Stimulated activated CD4-positive, alpha-beta T cell treated with anti-CD3 and anti-CD28 coated beads, Interleukin-2, amount 100 ng/mL, for 4 hours (primary cell): ENCODE measurements around the gene KNDC1.

ENCODE experiments used
- DNase-seq: peaks from one replicate; pipeline ENCODE4 v3.0.0-alpha.2; 2020; ENCODE audit warnings: low read depth

KNDC1 gene

DNA sequence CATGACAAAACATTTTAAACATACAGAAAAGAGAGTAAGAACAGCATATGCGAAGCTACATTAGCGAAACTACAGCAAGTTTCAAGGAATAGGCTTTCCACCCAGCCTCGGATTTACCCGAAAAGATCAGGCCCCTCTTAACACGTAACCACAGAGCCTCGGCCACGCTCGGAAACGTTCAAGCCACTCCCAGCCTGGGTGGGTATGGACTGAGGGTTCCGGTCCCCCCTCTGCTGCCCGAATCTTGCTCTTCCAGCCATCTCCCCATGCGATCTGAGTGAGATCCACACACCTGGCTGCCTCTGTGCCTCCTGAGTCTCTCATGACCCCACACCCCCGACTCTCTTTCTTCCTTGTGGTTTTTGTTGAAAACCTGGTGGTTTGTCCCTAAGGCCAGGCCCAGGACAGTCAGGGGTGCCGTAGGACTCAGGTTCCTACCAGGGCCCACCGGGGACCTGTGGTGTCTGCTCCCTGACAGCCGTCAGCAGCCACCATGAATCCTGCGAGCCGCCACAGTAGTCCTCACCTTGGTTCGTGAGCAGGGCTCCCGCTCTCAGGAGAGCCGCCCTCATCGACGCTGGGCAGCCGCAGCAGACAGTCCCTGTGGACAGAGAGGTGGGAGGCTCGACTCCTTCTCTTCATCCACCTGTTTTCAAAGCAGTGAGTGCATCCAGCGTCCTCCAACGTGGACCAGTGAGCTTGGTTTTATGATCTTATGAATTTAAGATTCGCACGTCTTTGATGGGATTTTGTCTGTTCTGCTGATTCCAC lies 18.5 kb downstream of the KNDC1 start:
- no peak for DNase-seq

- no peak for DNase-seq
Observed at GRCh38 chr10:133179128-133179520, 19.1 kb downstream of the KNDC1 start.

GRCh38 chr10:133179651-133180050 lies 19.6 kb downstream of the KNDC1 start:
- DNase-seq, result no peak

DNA sequence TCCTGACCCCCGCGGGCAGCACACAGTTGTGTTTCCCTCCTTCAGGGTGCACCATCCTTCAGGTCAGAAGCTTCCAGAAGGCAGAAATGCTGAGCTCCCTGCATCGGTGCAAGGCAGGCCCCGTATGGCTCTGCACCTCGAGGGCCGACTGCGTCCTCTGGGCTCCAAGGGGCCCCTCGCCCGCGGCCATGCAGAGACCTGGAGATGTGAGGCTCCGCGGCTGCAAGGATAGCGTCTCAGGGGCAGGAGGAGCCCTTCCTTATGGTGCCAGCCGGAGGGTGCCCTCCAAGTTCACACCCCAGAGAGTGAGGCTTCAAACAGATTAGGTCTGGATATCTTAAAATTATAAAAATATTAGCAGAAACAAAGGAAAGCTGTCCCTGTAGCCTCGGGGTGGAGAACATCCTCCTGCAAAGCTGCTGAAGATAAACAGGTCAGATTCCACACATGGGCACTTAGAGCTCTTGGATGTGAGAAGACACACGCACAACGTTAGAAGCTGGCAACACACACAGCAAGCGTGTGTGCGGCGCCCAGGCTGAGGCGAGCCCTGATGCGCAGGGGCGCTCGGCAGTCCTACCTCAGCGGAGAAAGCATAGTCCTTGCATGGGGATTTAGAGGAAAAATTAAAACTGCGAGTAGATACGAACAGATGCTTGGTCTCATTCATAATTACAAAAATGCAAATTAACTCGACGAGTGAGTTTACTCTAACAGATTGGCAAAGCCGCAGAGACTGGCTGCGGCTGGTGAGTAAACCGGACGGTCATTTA lies 20.4 kb downstream of the KNDC1 start:
- DNase-seq, result no peak

- no peak for DNase-seq
Observed at GRCh38 chr10:133180965-133181639, 21.1 kb downstream of the KNDC1 start.

- DNase-seq, result no peak
Observed at GRCh38 chr10:133182190-133182589, 22.2 kb downstream of the KNDC1 start.

GRCh38 chr10:133182791-133183645 lies 23.0 kb downstream of the KNDC1 start:
- DNase-seq, result no peak

GRCh38 chr10:133183646-133184378 lies 23.8 kb downstream of the KNDC1 start:
- DNase-seq, result no peak

DNA sequence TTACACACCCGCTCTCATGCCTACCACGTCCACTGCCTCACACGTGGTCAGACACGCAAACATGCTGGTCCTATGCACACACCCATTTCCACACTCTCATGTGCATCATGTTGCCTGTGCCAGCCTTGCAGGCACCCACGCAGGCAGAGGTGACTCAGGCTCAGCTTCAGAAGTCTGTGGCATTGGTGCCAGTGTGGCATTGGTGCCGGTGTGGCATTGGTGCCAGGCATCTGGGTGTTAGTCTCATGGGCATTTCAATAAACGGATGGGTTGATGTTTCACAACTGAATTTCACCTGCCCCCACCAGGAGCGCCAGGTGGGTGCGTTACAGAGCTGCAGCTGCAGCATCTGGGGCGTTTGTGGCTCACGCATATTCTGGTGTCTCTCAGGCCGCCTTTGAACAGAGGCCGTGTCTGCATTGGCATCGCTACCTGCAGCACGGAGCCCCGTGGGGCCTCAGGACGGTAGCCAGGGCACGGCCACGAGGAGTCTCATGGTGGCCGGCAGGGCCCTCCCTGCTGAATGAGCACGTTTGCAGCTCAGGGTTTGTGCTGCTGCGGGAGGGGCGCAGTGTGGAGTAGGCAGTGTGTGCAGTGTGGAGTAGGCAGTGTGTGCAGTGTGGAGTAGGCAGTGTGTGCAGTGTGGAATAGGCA lies 24.7 kb downstream of the KNDC1 start:
- DNase-seq, result no peak

DNA sequence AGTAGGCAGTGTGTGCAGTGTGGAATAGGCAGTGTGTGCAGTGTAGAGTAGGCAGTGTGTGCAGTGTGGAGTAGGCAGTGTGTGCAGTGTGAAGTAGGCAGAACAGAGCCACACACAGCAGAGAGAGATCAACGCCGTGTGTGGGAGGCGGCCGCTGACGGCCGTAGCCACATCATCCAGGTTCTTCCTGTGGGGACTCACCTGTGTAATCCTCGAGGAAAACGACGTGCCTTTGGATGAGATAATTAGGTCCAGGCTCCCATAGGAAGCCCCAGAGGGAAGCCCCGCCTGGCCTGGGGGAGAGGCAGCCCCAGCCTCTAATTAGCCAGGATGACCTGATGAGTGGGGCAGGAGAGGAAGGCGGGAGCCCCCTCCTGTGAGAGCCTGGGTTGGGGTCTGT lies 25.4 kb downstream of the KNDC1 start:
- DNase-seq, result no peak

GRCh38 chr10:133185916-133186315 lies 25.9 kb downstream of the KNDC1 start:
- no peak for DNase-seq

GRCh38 chr10:133186416-133187090 lies 26.5 kb downstream of the KNDC1 start:
- no peak for DNase-seq

DNA sequence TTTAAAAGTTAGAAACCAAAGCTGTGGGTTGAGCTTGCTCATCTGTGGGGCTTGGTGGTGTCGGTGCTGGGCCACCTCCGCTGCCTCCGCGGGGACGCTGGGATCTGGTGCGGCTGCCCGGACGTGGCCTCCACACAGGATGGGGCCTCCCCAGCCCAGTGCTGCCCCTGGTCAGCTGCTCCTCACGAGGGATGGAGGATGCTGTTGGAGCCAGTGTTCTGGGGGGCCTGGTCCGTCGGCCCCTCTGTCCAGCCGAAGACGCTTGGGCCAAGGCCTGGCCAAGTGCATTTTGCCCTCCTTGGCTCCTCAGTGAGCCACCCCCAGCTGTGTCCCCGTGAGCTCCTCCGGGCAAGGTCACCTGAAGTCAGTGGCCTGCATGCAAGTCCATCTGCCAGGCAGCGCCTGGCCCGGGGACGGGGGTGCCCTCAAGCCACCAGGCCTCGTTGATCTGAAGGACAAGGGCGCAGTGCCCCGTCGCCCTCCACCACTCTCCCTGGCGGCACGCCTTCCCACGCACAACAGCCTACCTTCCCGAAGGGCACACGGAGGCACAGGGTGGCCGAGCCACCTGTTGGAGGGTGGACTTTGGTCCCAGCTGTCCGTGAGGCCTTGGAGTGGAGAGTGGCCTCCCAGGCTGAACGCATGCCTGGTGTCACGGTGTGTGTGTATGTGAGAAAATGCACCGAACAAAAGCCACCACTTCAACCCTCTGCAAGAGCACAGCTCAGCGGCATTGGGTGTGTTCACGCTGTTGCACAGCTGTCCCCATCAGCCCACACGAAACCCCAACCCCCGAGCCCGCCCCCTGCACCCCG lies 27.3 kb downstream of the KNDC1 start:
- DNase-seq, result no peak

GRCh38 chr10:133187906-133188681 lies 28.1 kb downstream of the KNDC1 start:
- DNase-seq, result no peak

- no peak for DNase-seq
Observed at GRCh38 chr10:133189256-133189655, 29.2 kb downstream of the KNDC1 start.

DNA sequence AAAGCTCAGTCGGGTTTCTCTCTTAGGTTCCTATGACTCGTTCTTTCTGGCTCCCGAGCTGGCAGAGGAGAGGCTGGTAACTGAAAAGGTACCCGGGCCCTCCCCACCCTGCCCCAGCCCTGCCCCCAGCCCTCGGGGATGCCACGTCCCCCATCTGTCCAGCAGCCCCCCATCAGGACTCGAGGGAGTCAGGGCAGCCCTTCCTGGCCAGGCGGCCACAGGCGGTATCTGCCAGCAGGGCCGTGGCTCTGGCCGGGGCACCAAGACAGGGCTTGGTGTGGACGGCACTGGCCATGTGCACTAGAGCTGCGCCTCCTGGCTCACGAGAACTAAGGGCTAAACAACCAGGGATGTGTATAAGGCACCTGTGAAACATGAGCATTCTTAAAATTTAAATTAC lies 29.7 kb downstream of the KNDC1 start:
- DNase-seq, result no peak

- DNase-seq, result no peak
Observed at GRCh38 chr10:133190225-133190624, 30.2 kb downstream of the KNDC1 start.

DNA sequence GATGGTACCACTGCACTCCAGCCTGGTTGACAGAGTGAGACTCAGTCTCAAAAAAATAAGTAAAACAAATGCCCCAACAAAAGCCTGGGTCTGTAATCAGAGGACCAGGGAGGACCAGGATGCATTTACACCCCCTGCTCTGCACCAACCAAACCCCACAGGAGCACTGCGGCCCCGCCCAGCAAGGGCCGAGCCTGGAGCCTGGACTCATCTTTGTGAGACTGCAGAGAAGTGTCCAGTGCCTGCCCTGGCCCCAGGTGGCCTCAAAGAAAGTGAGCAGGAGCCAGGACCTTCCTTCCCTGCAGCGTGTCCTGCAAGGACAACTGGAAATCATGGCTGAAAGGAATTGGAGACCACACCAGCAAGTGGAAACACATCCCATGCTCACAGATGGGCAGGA lies 31.6 kb downstream of the KNDC1 start:
- DNase-seq, result no peak

DNA sequence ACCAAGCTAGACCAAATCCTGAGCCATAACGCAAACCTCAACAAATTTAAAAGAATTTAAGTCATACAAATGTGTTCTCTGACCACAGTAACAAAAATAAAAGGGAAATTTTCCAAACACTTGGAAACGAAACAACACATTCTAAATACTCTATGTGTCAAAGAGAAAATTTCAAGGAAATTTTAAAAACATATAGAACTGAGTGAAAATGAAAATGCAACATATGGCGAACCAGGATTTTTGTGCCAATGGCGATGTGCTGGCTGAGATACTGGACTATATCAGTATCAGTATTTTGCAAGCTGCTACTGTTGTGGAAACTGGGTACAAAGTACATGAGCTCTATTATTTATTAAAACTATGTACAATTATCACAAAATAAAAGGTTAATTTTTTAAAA lies 34.1 kb downstream of the KNDC1 start:
- no peak for DNase-seq
